Fibroblast of lung (primary cell): ENCODE data around the gene CGNL1. TPM values are rescaled to one million over a fixed set of nuclear protein-coding genes. Genes with fewer than 3 reads are reported as not detected.

Experiments used
- DNase-seq, 2 donors: peaks; one replicate each; pipeline versions ENCODE4 v3.0.0 to v3.0.0-alpha.2; 2010; ENCODE audit warnings: low read depth in 2 of 2
- H2AFZ ChIP-seq: 2 replicates; pipeline ENCODE4 v1.5.1; 2012; ENCODE audit warnings: low read length, control low read depth, inconsistent platforms
- H3K27ac ChIP-seq: 2 replicates; pipeline ENCODE4 v1.5.1; 2011; ENCODE audit warnings: low read length, control low read depth; ENCODE audit not compliant: insufficient read depth
- H3K27me3 ChIP-seq: 2 replicates; pipeline ENCODE4 v1.5.1; 2011; ENCODE audit warnings: mild to moderate bottlenecking, low read length; ENCODE audit not compliant: control insufficient read depth, insufficient read depth
- H3K36me3 ChIP-seq: 2 replicates; pipeline ENCODE4 v1.5.1; 2011; ENCODE audit warnings: low read length; ENCODE audit not compliant: control insufficient read depth, insufficient read depth
- H3K4me1 ChIP-seq: 2 replicates; pipeline ENCODE4 v1.5.1; 2011; ENCODE audit warnings: low read length; ENCODE audit not compliant: control insufficient read depth, insufficient read depth; ENCODE audit errors: extremely low read depth
- H3K4me2 ChIP-seq: 2 replicates; pipeline ENCODE4 v1.5.1; 2011; ENCODE audit warnings: low read length, control low read depth; ENCODE audit not compliant: insufficient read depth; ENCODE audit errors: extremely low read depth
- H3K4me3 ChIP-seq, 4 experiments: fragments of 200-600 bp in 1 of 4; sonication (generic) in 1 of 4; replicated peaks in 1 of 4; 2 replicates each; pipeline ENCODE4 v1.5.1; 2011 to 2016; ENCODE audit warnings: low read length in 4 of 4, low read depth in 3 of 4, mild to moderate bottlenecking in 3 of 4, control low read depth in 2 of 4, inconsistent platforms in 1 of 4, mixed read lengths in 1 of 4; ENCODE audit not compliant: insufficient read depth in 1 of 4; ENCODE audit errors: control extremely low read depth in 1 of 4
- H3K79me2 ChIP-seq: 2 replicates; pipeline ENCODE4 v1.5.1; 2012; ENCODE audit warnings: mild to moderate bottlenecking, low read length, inconsistent platforms; ENCODE audit not compliant: control insufficient read depth, insufficient read depth
- H3K9ac ChIP-seq: 2 replicates; pipeline ENCODE4 v1.5.1; 2011; ENCODE audit warnings: mild to moderate bottlenecking, low read length, control low read depth; ENCODE audit not compliant: insufficient read depth
- H3K9me3 ChIP-seq: 2 replicates; pipeline ENCODE4 v1.5.1; 2012; ENCODE audit warnings: low read depth, low read length; ENCODE audit not compliant: control insufficient read depth, insufficient read depth
- H4K20me1 ChIP-seq: 2 replicates; pipeline ENCODE4 v1.5.1; 2011; ENCODE audit warnings: low read length; ENCODE audit not compliant: control insufficient read depth, insufficient read depth; ENCODE audit errors: extremely low read depth
- CTCF ChIP-seq, 2 donors: IDR thresholded peaks in 1 of 2; conservative IDR thresholded peaks in 1 of 2; 1 replicate in 1 of 2; 2 replicates in 1 of 2; pipeline ENCODE4 v1.5.1; 2011 to 2012; ENCODE audit warnings: low read length in 2 of 2, control low read depth in 1 of 2, inconsistent platforms in 1 of 2, low read depth in 1 of 2, mild to moderate bottlenecking in 1 of 2
- EZH2 ChIP-seq: IDR thresholded peaks from 2 replicates; pipeline ENCODE4 v1.5.1; 2012; ENCODE audit warnings: low read length, control low read depth, mild to moderate bottlenecking; ENCODE audit errors: missing control alignments
- polyA plus RNA-seq, 2 donors: library from polyadenylated mRNA; depleted of rRNA in 1 of 2; stranded (reverse) in 1 of 2; unstranded in 1 of 2; fragments of >200 nt; gene quantifications; 2 replicates each; pipeline ENCODE4 v1.2.1, GENCODE V29; 2011 to 2012; ENCODE audit warnings: missing spikeins in 1 of 2
- total RNA-seq: library from RNA; depleted of rRNA; stranded (reverse); fragments of >200 nt; gene quantifications from 2 replicates; pipeline ENCODE4 v1.2.1, GENCODE V29; 2014

Gene CGNL1
- total and polyA plus RNA-seq, 2 donors (not counting 1 experiment from before 2014, with no cell fraction given), result 0.18 to 6.1 TPM

DNA sequence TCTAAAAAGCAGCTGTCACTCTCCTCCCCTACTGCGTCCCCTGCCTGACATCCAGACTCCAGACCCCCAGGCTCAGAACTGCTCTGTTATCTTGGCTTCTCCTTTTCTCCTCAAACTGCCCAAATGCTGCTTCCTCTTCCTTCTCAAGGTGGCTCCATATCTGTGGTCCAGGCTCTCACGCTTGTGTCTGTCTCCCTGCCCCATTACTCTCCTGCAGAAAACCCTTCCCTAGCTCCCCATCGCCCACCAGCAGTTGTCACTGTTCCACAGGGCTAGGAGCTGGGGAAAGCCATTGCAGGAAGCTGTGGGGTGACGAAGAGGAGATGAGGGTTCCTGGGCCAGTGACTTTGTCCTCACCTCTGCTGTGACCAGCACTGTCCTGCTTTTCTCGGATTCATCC, 30.7 kb upstream of the CGNL1 start:
- no peaks in the 10 kb centered on the region for H3K79me2 ChIP-seq

DNA sequence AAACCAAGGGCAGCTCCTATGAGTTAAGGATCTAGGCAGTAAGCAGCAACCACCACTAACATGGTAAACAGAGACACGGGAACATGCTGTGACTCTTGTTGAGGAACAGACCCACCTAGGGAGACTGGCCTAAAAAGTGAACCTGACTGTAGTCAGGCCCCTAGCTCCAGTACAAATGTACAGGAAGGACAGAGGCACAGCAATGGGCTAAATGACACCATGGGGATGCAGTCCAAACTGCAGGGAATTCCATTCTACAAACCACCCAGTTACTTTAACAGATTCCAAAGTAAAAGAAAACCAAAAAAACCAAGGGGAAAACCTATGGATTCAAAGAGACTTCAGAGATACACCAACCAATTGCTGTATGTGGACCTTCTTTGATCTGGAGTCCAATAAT, 28.2 kb upstream of the CGNL1 start:
- Histone ChIP-seq H3K79me2 (no peaks in the 10 kb centered on the region), H4K20me1 (no peaks in the 10 kb centered on the region), H3K4me2 (no peak overlapping the region), H3K9me3 (no peaks in the 10 kb centered on the region), H3K27me3 (no peaks in the 10 kb centered on the region), H2AFZ (no peak overlapping the region), H3K36me3 (no peaks in the 10 kb centered on the region), H3K4me3 (no peak overlapping the region), H3K27ac (no peak overlapping the region), H3K9ac (no peak overlapping the region), H3K4me1 (no peaks in the 10 kb centered on the region)
- DNase-seq, result no peak
- TF ChIP-seq EZH2 (no peak), CTCF (conservative IDR thresholded peaks at IDR 0.05 in 1 of 2, IDR thresholded peaks at IDR 0.05 in 1 of 2; ENCODE audit: low read depth in 1 of 2, low read length in 2 of 2) (no peak)

More for the DNA sequence above, 30.7 kb upstream of the CGNL1 start:
- H3K27me3 ChIP-seq, result no peaks in the 10 kb centered on the region
- H3K4me2 ChIP-seq, result no peak overlapping the region
- H3K27ac ChIP-seq, result no peak overlapping the region
- no peak overlapping the region for H3K9ac ChIP-seq
- no peaks in the 10 kb centered on the region for H3K36me3 ChIP-seq
- no peaks in the 10 kb centered on the region for H4K20me1 ChIP-seq
- H2AFZ ChIP-seq, result no peak overlapping the region
- no peaks in the 10 kb centered on the region for H3K9me3 ChIP-seq
- no peak for DNase-seq
- H3K4me1 ChIP-seq, result no peaks in the 10 kb centered on the region
- H3K4me3 ChIP-seq, result no peak overlapping the region
- TF ChIP-seq CTCF (conservative IDR thresholded peaks at IDR 0.05 in 1 of 2, IDR thresholded peaks at IDR 0.05 in 1 of 2; ENCODE audit: low read depth in 1 of 2, low read length in 2 of 2), result peak; percentile 12 to 17
- no peak for TF ChIP-seq EZH2

DNA sequence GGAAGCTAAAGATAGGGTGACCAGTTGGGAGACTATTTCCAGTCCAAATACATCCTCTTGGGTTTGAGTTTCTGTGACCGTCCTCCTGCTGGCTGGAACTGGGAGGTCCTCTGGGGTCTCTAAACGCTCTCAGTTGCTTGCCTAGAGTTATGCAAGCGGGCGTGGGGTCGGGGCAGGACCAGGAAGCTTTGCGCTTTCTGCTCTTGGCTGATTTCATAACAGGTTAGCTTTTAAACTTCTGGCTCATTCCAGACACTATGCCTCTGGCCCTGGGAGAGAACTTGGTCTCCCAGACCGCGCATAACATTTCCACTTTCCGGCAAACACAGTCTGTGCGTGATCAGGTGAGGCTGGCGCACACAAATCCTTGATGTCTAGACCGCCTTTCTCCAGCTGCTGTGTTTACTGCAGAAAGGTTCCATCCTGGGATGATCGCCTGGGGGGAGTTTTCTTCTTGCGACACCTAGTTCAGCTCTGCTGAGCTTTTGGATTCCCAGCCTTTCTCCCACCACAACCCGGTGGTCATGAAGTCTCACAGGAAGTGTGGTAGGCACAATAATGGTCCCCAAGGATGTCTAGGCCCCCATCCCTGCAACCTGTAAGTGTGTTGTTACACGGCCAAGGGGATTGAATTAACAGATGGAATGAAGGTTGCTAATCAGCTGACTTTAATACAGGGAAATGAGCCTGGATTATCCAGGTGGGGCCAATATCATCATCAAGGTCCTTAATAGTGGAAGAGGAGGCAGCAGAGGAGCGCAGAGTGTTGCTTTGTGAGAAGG, 23.6 kb upstream of the CGNL1 start:
- Histone ChIP-seq H2AFZ (no peak overlapping the region), H3K4me3 (no peak overlapping the region), H3K27ac (no peak overlapping the region), H4K20me1 (no peaks in the 10 kb centered on the region), H3K4me1 (no peaks in the 10 kb centered on the region), H3K9ac (no peak overlapping the region), H3K79me2 (no peaks in the 10 kb centered on the region), H3K27me3 (no peaks in the 10 kb centered on the region), H3K4me2 (no peak overlapping the region), H3K36me3 (no peaks in the 10 kb centered on the region), H3K9me3 (no peaks in the 10 kb centered on the region)
- no peak for DNase-seq
- TF ChIP-seq EZH2, result no peak
